ENCODE results near the gene GPD2.
"Not testable (repeated sequence)": the region's sequence is repeated elsewhere in the genome, so short reads cannot be mapped to it uniquely, and the experiment has no call there.

GPD2 gene

DNA sequence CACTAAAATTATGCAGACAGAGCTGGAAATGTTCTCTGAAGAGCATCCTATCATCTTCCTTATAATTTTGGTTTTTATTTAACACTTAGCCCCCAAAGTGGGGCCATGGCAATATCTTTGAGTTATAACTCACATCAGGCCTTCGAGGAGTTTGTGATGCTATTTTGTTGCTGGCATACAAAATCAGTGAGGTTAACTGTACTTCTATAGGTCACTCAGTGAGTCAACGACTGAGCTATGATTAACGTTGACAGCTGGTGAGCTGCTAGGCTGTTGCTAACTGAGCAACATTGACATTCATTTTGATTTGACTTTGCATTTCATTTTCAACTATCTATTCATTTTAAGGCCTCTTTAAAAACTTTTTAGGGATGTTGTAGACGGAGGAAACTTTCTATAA lies 50.0 kb downstream of the GPD2 start:
- TF ChIP-seq, protein P1, sequence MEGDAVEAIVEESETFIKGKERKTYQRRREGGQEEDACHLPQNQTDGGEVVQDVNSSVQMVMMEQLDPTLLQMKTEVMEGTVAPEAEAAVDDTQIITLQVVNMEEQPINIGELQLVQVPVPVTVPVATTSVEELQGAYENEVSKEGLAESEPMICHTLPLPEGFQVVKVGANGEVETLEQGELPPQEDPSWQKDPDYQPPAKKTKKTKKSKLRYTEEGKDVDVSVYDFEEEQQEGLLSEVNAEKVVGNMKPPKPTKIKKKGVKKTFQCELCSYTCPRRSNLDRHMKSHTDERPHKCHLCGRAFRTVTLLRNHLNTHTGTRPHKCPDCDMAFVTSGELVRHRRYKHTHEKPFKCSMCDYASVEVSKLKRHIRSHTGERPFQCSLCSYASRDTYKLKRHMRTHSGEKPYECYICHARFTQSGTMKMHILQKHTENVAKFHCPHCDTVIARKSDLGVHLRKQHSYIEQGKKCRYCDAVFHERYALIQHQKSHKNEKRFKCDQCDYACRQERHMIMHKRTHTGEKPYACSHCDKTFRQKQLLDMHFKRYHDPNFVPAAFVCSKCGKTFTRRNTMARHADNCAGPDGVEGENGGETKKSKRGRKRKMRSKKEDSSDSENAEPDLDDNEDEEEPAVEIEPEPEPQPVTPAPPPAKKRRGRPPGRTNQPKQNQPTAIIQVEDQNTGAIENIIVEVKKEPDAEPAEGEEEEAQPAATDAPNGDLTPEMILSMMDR (IDR thresholded peaks at IDR 0.05): no peak
- Histone ChIP-seq H3K27ac (no peak overlapping the region), H3K4me3 (no peak overlapping the region)
- DNase-seq (ENCODE audit: low spot score): no peak

DNA sequence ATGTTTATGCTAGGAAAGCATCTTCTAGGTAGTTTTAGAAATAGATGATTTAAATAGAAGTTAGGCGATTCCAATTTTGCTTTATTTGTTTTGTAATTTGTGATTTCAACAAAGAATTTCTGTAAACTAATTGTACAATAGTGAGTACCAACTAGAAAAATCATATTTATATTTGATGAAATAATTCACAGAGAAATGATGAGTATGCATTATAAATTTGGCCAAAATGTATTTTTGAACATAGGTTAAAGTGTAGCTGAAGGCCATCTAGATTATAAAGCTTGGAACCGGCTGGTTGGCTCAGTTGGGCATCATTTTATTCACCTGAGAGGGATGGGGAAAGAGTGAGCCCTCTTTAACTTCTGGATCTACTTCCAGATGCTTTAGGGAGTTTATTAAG lies 50.4 kb downstream of the GPD2 start:
- Histone ChIP-seq H3K4me3 (no peak overlapping the region), H3K27ac (no peak overlapping the region)
- DNase-seq (ENCODE audit: low spot score): no peak
- TF ChIP-seq, protein P1 (IDR thresholded peaks at IDR 0.05): no peak

DNA sequence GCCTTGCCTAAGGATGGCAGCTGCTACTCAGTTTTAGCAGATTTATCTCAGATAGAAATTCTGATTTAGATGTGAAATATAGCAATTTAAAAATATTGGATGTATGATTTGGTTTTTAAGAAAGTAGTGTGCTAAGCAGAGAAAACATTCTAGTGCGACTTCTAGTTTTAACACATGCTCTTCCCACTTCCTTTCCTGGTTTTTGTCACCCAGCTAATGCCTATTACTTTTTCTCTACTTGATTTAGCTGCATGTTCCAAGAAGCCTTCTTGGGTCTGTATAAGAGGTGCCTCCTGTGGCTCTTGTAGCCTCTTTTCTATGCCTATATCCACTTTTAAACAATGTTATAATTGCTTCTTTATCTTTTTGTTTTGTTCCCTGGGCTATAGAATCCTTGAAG lies 53.0 kb downstream of the GPD2 start:
- H3K27ac ChIP-seq: no peak overlapping the region
- TF ChIP-seq, protein P1 (IDR thresholded peaks at IDR 0.05): no peak
- DNase-seq (ENCODE audit: low spot score): no peak
- H3K4me3 ChIP-seq: no peak overlapping the region

DNA sequence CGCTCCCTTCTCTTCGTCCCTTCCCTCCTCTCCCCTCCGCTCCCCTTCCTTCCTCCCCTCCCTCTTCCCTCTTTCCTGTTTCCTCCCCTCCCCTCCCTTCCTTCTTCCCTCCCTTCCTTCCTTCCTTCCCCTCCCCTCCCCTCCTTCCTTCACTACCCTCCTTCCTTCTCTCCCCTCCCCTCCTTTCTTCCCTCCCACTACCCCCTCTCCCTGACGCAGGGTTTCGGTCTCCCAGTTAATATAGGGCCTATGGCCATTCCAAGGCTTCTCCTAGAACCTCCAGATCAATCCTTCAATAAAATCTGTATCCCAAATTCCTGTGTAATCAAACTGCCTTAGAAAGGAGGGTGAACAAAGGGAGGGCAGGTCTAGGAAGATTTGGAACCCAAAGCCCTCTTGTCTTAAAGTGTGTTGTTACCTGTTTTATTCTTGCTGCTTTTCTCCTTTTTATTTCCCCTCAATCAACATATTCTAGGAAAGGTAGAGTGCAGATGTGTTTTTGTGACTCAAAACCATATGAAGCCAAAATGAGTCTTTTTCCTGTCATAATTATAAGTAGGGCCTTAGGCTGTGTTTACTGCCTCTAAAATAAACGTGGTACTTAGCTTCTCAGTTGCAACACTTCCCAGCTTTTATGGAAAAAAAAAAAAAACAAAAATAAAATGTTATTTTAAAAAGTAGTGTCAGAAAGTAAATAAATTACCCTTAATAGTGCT lies 53.7 kb downstream of the GPD2 start:
- Histone ChIP-seq H3K27ac (no peak overlapping the region), H3K4me3 (no peak overlapping the region)
- DNase-seq (ENCODE audit: low spot score): no peak
- TF ChIP-seq, protein P1 (IDR thresholded peaks at IDR 0.05): no peak

- Histone ChIP-seq H3K4me3 (no peak overlapping the region), H3K27ac (no peak overlapping the region)
- TF ChIP-seq, protein P1 (IDR thresholded peaks at IDR 0.05): no peak
- no peak for DNase-seq (ENCODE audit: low spot score)
These were observed 54.3 kb downstream of the GPD2 start for GRCh38 chr2:156490466-156490840.

DNA sequence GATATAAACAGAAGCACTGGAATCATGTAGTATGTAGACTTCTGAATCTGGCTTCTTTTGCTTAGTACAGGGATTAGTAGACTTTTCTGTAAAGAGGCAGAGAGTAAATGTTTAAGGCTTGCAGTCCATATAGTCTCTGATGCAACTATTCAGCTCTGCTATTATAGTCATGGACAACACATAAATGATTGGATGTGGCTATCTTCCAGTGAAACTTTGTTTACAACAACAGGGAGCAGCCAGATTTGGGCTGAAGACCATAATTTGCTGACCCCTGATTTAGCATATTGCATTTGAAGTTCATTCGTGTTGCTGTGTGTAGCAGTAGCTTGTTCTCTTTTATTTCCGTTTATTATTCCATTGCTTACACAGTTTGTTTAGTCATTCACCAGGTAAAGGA lies 55.0 kb downstream of the GPD2 start:
- TF ChIP-seq, protein P1 (IDR thresholded peaks at IDR 0.05): no peak
- DNase-seq (ENCODE audit: low spot score): no peak
- Histone ChIP-seq H3K4me3 (no peak overlapping the region), H3K27ac (no peak overlapping the region)

DNA sequence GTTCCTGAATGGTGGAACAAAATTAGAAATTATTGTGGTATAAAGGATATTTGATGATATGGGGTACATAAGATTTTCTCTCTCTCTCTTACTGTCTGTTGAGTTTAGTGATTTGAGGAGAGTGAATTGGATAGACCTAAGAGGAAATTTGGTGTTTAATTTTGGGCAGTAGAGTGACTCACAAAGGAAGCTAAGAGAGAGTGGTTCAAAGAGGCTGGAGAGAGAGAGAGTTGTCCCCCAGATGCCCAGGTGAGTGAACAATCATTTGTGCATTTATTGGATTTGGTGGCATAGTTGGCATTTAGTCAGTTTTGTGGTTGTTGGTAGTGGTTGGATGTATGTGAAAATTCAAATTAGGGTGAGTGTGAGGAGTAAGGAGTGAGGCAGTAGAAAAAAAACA lies 56.8 kb downstream of the GPD2 start:
- TF ChIP-seq, protein P1 (IDR thresholded peaks at IDR 0.05): no peak
- no peak overlapping the region for H3K4me3 ChIP-seq
- H3K27ac ChIP-seq: no peak overlapping the region
- DNase-seq (ENCODE audit: low spot score): no peak

DNA sequence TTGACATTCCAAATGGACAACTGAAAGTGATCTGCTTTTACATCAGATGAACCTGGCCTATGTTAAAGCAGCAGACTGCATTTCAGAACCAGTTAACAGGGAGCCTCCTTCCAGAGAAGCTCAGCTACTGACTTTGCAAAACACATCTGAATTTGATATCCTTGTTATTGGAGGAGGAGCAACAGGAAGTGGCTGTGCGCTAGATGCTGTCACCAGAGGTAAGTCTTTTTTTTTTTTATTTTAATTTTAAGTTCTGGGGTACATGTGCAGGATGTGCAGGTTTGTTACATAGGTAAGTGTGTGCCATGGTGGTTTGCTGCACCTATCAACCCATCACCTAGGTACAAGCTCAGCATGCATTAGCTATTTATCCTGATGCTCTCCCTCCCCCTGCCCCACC lies 59.8 kb downstream of the GPD2 start:
- not testable (repeated sequence) for H3K27ac ChIP-seq; DNase-seq (ENCODE audit: low spot score); H3K4me3 ChIP-seq
